HG03066 (cell line): Measurements from ENCODE around the gene PON1.

Source experiments
- ATAC-seq: cut with Tn5 transposase; IDR thresholded peaks from one replicate; pipeline ENCODE4 v1.9.1; 2021; ENCODE audit warnings: low read depth; ENCODE audit not compliant: unreplicated experiment

PON1 gene

GRCh38 chr7:95324431-95324830, at the start of gene PON1:
Gene PON1, minus strand, starts transcription at chr7:95324532. Its CDS starts 57 bp downstream, at chr7:95324475.
- ATAC-seq = peak; percentile 58

- no peak for ATAC-seq
Observed at GRCh38 chr7:95373323-95373722, 49.0 kb upstream of the PON1 start.

GRCh38 chr7:95368235-95368634, 43.9 kb upstream of the PON1 start:
- ATAC-seq = no peak

GRCh38 chr7:95367606-95368005, 43.3 kb upstream of the PON1 start:
- no peak for ATAC-seq

GRCh38 chr7:95365151-95365550, 40.8 kb upstream of the PON1 start:
- no peak for ATAC-seq

GRCh38 chr7:95357623-95358022, 33.3 kb upstream of the PON1 start:
- no peak for ATAC-seq

GRCh38 chr7:95342642-95343307, 18.4 kb upstream of the PON1 start:
- ATAC-seq = no peak

- no peak for ATAC-seq
Observed at GRCh38 chr7:95342029-95342428, 17.7 kb upstream of the PON1 start.

- ATAC-seq = no peak
Observed at GRCh38 chr7:95340491-95340890, 16.2 kb upstream of the PON1 start.

- no peak for ATAC-seq
Observed at GRCh38 chr7:95338832-95339231, 14.5 kb upstream of the PON1 start.

- ATAC-seq = no peak
Observed at GRCh38 chr7:95335093-95335492, 10.8 kb upstream of the PON1 start.

- ATAC-seq = no peak
Observed at GRCh38 chr7:95334447-95334846, 10.1 kb upstream of the PON1 start.

GRCh38 chr7:95330961-95331337, 6.6 kb upstream of the PON1 start:
- peak; percentile 19 for ATAC-seq

- ATAC-seq = peak; percentile 98
Observed at GRCh38 chr7:95330204-95330960, 6.0 kb upstream of the PON1 start.

GRCh38 chr7:95327356-95327755, 3.0 kb upstream of the PON1 start:
- no peak for ATAC-seq

GRCh38 chr7:95323410-95324129, 762 bp downstream of the PON1 start:
- ATAC-seq = no peak

- ATAC-seq = no peak
Observed at GRCh38 chr7:95322854-95323253, 1.5 kb downstream of the PON1 start.

- ATAC-seq = no peak
Observed at GRCh38 chr7:95322396-95322795, 1.9 kb downstream of the PON1 start.

- no peak for ATAC-seq
Observed at GRCh38 chr7:95321720-95322119, 2.6 kb downstream of the PON1 start.

GRCh38 chr7:95320651-95321050, 3.7 kb downstream of the PON1 start:
- ATAC-seq = no peak

- no peak for ATAC-seq
Observed at GRCh38 chr7:95319570-95319969, 4.8 kb downstream of the PON1 start.
